SK-N-DZ (cell line): ENCODE results near the gene PARS2. TPM values are rescaled to one million over a fixed set of nuclear protein-coding genes. Genes with fewer than 3 reads are reported as not detected.
A peak's percentile ranks its signal among the peaks of the same experiment; 100 is the strongest.

Experiments
- DNase-seq: peaks from one replicate; pipeline ENCODE4 v3.0.0-alpha.2; 2015; ENCODE audit warnings: low spot score
- polyA plus RNA-seq, 2 experiments: library from polyadenylated mRNA; depleted of rRNA; stranded (reverse); fragments of >200 nt; gene quantifications; 2 replicates each; pipeline ENCODE4 v1.2.3, GENCODE V29; 2014

Gene PARS2
- polyA plus RNA-seq (2014; cell fraction: cytosol; rRNA removed): 5.8 and 7.8 TPM in 2 replicates
- 1.7 and 1.8 TPM in 2 replicates for polyA plus RNA-seq (2014; cell fraction: nucleus; rRNA removed)

DNA sequence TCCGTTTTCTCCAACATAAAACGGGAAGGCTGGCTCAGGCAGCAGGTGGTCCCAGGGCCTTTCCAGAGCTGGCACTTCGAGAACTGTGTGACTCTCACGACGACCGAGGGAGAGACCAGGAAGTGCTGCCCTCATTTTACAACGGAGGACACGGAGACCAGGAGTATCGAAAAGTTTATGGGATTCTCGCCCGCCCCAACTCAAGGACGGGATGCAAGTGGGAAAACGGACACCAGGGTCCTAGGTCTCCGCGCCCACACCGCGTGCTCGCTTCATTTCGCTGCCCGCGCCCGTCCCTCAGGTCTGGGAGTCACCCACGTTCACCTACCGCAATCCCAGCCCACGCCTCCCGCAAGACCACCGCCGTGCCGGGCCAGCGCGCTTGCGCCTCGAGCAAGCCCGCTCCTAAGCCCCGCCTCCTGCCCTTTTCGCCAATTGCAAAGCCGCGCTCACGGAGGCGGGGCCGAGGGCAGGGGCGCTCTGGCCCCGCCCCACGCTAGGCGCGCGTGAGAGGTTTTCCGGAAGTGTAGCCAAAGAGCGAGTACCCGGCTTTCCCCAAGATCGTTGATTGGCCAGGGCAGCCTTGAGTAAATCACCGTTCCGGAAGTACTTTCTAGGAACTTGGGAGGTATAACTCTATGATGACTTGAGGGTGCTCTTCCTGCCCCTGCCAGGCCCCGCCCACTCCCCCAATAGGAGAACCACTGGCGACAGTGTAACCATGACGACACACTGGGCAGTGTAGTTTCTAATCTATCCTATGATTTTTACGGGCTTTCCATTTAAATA lies at the start of gene PARS2:
PARS2 (minus strand) TSS at position 391 of the 789 bp plus-strand sequence. CDS start 5,362 bp downstream, outside the sequence.
- DNase-seq: peak; percentile 99

DNA sequence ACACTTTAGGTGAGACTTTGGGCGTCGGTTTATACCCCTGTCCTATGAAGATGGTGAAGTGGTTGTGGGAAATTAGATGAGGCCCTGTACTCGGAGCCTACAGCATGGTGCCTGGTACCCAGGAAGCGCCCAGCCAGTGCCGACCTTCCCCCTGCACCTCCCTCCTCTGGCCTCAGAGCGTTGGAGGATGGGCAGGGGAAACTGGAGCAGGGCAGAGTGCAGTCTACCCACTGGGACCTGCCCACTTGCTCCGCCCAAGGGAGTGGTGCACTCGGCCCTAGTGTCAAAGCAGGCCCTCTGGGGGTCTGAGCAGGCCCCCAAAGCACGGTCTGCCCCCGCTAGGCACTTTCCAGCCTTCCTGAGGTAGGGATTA lies 49.8 kb upstream of the PARS2 start:
- DNase-seq: no peak

DNA sequence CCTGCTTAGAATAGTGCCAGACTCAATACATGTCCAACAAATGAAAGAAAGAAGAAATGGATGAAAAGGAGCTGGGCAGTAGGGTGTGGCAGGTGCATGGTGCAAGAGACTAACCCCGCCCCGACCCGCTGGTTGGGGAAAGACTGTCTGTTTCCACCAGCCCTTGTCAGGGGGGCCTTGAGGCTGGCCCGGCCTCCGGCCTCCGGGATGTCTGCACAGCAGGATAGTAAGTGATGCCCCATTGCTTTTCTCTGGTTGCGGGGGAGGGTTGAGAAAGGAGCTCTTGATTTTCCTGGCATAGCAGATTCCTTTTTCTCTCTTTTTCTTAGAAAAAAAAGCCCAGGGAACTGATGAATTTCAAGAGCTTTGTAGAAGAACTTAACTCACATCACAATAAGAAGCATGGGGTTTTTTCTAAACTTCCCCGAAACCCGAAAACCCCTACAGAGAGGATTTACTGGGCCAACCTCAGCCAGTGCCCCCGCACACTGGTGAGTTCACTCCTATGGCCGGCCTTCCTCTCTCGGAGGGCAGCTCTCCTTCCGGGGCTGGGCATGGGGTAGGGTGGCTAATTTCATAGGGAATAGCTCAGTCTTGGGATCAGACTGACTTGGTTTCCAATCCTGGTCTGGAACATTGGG lies 49.3 kb upstream of the PARS2 start:
- DNase-seq: no peak

DNA sequence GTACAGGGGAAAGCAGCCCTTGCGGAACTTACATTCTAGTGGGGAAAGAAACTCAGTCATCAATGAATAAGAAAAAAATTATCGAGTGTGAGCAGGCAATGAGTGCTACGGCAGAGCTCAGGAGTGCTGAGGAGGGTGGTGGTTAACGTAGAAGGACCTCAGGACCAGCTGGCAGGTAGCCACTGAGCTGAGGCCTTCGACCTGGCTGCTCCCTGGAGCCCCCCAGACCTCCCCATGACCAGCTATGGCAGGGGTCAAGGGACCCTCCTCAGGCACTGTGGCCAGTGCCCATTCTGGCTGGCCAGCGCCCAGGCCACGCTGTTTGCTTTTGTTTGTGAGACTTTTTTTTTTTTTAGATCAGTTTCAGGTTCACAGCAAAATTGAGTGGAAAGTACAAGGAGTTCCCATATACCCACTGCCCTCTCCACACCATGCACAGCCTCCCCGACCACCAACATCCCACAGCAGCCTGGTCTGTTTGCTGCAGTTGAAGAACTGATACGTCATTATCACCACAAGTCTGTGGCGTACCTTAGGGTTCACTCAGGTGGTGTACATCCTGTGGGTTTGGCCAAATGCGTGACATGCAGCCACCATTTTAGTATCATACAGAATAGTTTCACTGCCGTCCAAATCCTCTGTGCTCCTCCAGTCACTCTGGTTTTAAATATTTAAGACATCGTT lies 48.6 kb upstream of the PARS2 start:
- no peak for DNase-seq

DNA sequence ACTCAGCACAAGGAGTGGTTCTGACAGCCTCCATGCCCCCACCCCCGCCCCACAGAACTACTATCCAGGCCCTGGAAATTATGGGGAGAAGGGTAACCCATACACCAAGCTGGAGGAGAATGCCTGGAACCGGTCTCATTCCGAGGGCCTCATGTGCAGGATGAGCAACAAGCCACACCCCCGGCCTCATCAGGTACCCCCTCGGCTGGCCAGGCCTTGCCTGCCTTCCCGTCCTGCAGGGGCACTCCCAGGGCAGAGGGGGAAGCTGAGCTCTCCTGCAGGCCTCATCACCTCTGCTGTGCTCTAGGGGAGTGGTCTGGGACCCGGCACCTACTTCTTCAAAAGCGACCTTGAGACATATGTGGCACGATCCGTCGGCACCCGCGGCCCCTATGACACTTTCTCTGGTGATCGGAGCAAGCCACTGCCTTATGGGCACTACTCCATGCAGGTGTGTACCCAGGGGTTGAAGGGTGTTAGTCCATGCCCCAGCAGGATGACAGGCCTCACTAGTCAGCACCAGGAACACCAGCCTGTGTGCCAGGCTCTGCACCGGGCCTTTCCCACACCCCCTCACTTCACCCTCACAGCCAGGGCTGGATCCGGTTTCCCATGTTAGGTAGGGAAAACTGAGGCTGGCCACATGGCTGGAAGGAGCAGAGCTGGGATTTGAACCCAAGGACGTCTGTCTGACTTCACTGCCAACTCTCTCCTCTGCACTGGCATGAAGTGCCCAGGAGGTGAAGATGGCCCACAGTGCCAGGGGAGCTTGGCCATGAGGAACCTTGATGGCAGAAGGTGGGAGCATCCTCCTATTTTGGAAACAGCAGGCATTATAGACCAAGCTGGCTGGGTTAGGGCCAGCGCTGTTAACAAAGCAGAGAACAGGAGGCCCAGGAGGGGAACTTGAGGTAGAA lies 47.7 kb upstream of the PARS2 start:
- no peak for DNase-seq

DNA sequence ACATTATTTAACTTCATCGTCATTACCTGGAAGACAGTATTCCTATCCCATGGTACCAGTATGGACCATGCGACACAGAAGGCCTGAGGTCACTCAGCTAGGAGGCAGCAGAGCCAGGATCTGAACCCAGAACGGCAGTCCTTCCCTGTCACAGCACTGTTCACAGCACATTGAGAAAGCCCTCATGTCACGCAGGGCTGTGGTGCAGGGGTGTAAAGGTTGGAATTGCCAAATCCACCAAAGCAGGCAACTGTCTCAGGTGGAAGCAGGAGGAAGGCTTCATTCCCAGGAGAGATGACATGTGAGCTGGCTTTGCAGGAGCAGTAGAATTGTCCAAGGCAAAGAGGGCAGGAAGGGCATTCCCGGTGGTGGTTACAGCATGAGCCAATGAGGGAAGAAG lies 46.7 kb upstream of the PARS2 start:
- no peak for DNase-seq

DNA sequence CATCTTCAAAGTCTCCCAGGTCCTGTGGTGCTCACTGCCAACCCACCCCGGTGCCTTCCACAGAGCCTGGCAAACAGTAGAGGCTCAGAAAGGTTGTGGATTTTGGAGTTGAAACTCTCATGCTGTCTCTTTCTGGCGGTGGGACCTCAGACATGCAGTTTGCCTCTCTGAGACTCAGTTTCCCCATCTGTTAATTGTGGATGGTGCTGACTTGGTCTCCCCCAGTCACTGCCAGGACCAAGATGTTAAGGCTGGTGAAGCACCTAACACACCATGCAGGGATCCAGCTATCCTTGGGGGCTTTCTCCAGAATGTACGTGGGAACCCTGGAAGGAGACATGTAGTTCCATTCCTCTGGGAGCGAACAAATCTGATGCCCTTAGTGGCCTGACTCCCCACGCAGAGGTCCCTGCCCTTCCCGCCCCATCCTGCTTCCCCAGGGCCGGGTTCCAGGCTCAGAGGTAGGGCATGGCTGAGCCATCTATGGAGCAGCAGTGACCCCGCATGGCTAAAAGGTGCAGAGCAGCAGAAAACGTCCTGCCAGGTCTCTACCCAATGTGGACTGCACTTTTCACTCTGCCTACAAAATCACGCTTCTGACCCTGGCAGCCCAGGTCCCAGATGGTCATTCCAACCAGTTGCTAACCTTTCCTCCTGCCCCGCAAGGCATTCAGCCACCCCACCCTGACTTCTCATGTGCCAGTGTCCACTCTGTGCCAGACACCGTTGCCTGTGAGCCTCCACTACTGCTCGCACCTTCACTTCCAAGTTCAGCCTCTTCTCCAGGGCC lies 46.0 kb upstream of the PARS2 start:
- DNase-seq: peak; percentile 60

DNA sequence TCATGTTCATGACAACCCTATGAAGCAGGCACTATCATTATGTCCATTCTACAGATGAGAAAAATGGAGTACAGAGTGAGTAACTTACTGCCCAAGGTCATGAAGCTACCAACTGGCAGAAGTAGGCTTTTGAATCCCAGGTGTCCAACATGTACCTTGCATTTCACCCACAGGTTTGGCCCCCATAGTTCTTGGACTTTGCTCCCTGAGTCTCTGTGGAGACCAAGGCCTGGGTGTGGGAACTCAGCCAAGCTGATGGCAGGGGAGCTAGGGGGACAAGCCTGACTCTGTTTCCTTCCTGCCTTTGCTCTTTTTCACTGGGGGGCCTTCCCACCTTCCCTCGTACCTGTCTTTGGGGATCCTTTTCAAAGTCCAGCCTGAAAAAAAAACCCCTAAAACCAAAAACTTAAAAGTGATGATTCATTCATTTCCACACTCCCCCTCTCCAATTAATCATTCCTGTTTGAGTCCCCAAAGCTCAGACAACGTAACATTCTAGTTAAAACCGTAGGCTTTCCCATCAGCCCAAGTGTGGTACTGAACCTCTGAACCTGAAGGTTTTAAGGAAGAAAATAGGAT lies 45.3 kb upstream of the PARS2 start:
- no peak for DNase-seq

DNA sequence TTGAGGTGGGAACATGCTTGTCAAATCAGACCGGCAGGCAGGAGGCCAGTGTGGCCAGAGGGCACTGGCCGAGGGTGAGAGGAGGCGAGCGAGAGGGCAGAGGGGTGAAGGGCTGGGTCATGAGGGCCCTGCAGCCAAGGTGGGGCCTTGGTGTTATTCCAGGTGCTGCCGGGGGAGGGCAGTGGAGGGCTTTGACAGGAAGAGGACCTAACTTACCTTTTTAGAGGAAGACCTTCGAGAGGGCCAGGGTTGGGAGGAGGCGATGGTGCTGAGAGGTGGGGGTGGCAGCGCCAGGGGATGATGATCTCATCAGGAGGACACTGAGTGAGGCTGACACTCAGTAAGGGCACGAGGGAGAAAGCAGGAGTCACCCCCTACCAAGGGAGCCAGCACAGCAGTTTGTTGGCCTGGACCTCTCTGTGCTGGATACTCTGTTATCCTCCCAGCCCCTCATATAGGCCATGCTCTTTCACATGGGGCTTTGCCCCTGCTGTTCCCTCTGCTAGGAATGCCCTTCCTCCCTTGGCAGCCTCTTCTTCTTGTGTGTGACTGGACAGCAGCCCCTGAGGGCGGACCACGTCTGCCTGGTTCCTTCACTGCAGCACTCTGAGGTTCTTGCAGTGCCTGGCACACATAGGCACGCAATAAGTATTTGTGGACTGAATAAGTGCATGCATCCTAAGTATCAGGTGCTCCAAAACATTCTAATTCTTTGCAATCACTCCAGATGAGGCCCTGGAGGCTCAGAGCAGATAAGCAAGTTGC lies 44.3 kb upstream of the PARS2 start:
- DNase-seq: no peak

DNA sequence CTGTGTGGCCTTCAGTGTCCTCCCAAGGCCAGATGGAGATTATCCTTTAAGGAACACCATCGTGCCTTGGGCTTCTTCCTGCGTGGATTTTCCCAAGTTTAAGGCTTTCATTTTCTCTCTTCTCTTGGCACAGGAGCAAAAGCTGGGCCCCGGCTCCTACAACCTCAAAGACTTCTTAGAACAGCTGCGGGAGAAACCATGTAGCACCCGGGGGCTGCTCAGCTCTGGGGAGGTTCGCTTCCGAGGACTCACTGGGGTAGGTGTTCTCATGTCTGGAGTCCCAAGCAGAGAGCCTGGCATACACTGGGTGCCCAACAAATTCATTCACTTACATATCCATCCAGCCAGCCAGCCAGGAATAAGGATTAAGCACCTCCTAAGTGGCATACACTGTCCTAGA lies 43.4 kb upstream of the PARS2 start:
- DNase-seq: no peak

DNA sequence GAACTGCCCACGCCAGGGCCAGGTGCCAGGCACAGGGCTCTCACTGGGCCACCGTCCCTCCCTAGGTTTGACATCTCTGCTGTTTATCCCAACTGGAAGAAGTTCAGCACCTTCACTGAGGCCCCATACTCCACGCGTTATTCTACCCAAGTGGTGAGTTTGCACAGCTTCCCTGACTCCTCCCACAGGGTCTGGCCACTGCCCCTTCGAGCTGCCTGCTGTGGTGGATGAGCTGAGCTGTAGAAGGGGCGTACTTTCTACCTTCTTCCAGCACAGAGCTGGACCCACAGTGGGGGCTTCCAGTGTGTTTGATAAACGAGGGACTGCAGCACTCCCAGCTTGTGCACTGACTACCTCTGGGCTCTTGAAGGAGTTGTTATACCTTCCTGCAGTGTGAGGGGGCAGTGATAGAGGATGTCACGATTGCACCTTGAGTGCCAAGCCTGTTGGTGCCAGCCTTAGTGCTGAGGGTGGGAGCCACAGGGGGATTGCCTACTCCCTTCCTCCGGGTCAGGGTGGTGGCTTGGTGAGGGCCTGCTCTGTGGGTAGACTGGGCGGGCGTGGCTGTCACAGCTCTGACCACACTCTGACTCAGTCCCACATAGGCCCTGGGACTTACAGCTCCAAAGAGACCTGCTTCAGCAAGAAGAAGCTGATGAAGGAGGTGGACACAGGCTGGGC lies 42.7 kb upstream of the PARS2 start:
- DNase-seq: no peak

DNA sequence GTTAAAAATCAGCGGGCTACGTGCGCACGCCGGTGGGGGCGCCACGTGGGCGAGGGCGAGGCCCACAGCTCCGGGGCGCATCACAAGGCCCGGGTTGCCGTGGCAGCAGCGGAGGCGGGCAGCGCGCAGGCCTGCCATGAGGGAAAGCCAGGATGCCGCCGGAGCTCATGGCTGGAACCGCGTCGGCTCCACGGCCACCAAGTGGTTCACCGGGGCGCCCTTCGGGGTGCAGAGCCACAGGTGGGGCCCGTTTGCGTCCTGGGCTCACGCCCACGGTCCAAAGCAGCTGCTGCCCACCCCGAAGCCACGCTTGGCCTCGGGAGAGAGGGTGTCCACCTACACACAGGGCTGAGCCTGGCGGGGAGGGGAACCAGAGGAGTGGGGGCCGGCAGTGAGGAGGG lies 41.7 kb upstream of the PARS2 start:
- no peak for DNase-seq

DNA sequence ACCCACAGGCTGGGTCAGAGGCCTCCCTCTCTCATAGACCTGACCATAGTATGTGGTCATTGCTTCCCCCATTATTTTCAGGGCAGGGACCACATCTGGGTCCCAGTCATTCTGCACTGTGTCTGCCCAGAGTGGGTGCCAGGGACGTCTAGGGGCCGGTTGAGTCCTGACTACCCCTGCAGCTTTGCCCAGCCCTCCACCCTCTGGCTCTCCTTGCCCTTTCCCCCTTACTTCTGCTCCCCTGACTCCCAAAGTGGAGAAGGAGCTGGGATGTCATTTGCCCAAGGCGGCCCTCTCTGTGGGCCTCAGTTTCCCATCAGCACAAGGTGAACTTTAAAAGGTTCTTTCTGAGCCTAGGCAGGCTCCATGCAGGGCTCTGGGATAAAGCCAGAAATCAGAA lies 41.1 kb upstream of the PARS2 start:
- DNase-seq: no peak

DNA sequence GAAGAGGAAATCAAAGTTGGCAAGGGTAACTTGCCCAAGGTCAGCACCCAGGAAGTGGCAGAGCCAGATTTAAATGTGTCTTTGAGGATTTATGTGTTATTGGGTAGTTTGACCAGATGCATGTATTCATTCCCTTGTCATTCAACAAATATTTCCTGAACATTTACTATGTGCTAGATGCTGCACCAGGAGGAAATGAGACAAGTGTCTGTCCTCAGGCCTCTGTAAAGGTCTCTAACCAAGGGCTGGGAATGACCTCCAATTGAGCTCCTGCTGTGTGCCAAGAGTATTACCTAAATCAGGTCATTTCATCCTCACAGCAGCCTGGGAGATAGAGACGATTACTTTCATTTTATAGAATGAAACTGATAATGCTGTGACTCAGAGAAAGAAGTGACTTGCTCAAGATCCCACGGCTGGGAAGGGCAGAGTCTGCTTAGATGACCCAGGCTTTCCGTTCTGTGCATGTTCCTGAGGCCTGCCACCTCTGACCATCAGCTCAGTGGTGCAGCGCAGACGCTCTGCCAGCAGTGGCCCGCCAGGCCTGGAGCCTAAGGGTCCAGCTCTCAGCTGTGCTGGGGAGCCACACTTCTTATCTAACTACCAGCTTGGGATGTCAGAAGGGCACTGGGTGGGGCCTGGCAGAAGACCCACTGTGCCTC lies 40.3 kb upstream of the PARS2 start:
- DNase-seq: no peak

DNA sequence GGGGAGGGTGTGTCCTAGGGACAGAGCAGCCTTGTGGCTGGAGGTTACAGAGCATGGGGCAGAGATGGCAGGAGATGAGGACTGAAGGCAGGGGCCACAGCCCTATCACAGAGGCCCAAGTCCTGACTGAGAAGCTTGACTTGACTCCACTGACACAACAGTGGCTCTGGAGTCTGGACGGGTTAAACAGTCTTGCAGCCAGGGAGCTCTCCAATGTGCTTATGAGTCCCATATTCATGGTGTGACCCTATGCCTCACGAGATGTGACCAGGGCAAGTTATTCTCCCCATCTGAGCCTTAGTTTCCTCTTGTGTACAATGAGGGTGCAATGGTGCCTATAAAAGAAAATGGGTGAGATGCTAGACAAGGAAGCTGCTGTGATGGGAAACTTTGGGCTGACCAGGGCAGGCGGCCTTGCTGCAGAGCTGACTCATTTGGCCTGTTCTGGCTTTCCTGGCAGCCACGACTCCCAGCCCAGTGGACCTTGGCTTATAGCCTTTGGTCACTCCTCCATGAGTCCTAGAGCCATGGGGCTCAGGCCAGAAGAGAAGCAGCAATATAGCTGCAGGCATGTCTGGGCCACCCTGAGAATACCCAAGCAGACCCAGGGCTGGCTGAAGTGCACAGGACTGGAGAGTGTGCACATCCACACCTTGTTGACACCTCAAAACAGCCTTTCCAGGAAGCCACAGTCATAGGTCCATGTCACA lies 39.6 kb upstream of the PARS2 start:
- no peak for DNase-seq

DNA sequence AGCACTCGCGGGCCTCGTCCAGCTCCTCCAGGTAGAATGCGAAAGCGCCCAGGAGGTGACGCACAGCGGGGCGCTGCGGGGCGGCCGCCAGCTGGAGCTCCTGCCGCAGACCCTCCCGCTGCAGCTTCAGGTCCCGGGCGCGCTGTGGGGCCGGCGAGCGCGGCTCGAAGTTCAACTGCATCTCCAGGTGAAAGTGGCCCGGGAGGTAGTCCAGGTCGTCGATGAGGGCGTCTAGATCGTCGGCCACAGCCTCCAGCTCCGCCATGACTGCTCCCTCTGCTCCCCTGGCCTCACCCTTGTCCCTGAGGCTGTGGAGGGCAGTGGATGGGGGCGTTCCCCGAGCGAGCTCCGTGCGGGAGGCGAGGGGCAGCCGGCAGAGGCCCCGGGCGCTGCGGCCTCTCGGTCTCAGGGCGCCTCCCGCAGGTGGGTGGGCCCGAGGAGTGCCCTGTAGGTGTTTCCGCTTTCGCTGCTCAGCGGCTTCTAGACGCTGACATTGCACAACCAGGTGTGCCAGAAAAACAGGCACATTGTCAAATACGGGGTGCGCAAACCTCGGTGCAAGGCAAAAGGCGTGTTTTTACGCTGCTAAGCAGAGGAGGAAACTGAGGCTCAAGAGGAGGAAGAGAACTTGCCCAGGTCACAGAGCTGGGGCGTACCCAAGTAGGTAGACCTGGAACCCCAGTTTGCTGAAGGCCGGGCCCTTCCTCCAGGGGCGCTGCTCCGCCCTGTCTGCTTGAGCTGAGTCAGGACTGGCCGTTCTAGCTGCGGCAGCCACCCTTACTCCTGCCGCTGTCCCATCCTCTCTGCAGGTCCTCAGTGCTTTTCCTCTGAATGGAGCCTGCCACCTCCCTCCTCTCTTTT lies 36.8 kb upstream of the PARS2 start, which contains the start of gene TTC22:
TTC22 (minus strand) TSS at position 425 of the 861 bp plus-strand sequence; CDS start at position 265, 160 bp downstream.
- DNase-seq: no peak
